OCI-LY7 (cell line): ENCODE data around the gene SCT. TPM values are rescaled to one million over a fixed set of nuclear protein-coding genes. Genes with fewer than 3 reads are reported as not detected.

Experiments
- BruUV-seq: library from RNA; stranded (reverse); fragments of 400-500 nt; replicated peaks from 2 replicates; lab custom pipeline; 2021; lab: Mats Ljungman, UMichigan
- CTCF ChIA-PET: fragments of 300-600 bp; sonication (Branson Sonifier 250); formaldehyde crosslinking; loops from one replicate; lab custom pipeline; 2022; ENCODE audit warnings: antibody characterized with exemption; ENCODE audit not compliant: unreplicated experiment; lab: Charles Lee
- POLR2A ChIA-PET: fragments of 300-600 bp; sonication (Branson Sonifier 250); formaldehyde crosslinking; loops from one replicate; lab custom pipeline; 2022; ENCODE audit warnings: antibody characterized with exemption; lab: Charles Lee
- DNase-seq: peaks from one replicate; pipeline ENCODE4 v3.0.0-alpha.2; 2015; ENCODE audit warnings: low spot score
- H2AFZ ChIP-seq: fragments of 200-600 bp; sonication (generic), shearing (Covaris generic); 2 replicates; pipeline ENCODE4 v1.6.1; 2014; ENCODE audit warnings: mild to moderate bottlenecking, antibody characterized with exemption, low read length, moderate library complexity
- H3K27ac ChIP-seq: fragments of 200-600 bp; sonication (generic); 2 replicates; pipeline ENCODE4 v1.5.1; 2014; ENCODE audit warnings: mixed run types, low read depth, mild to moderate bottlenecking, moderate library complexity, low read length, inconsistent platforms; ENCODE audit not compliant: poor library complexity, severe bottlenecking
- H3K36me3 ChIP-seq: fragments of 200-600 bp; sonication (generic); 2 replicates; pipeline ENCODE4 v1.6.1; 2014; ENCODE audit warnings: mild to moderate bottlenecking, antibody characterized with exemption, low read length, moderate library complexity, mixed read lengths; ENCODE audit not compliant: insufficient read depth
- H3K4me1 ChIP-seq: fragments of 200-600 bp; sonication (generic); 2 replicates; pipeline ENCODE4 v1.5.1; 2014; ENCODE audit warnings: mild to moderate bottlenecking, low read length; ENCODE audit not compliant: insufficient read depth, poor library complexity, severe bottlenecking
- H3K4me2 ChIP-seq: fragments of 200-600 bp; sonication (generic); 2 replicates; pipeline ENCODE4 v1.6.1; 2014; ENCODE audit warnings: mild to moderate bottlenecking, low read length
- H3K4me3 ChIP-seq: fragments of 200-600 bp; sonication (generic); 2 replicates; pipeline ENCODE4 v1.5.1; 2014; ENCODE audit warnings: mild to moderate bottlenecking, low read depth, low read length; ENCODE audit not compliant: poor library complexity, severe bottlenecking
- H3K79me2 ChIP-seq: fragments of 200-600 bp; sonication (generic); 2 replicates; pipeline ENCODE4 v1.6.1; 2016; ENCODE audit warnings: low read depth, mild to moderate bottlenecking, low read length, moderate library complexity, mixed read lengths; ENCODE audit not compliant: insufficient read depth
- H3K9me2 ChIP-seq: fragments of 200-600 bp; sonication (generic); 2 replicates; pipeline ENCODE4 v1.6.1; 2016; ENCODE audit warnings: mild to moderate bottlenecking, low read length, mixed read lengths; ENCODE audit not compliant: insufficient read depth
- H3K9me3 ChIP-seq: fragments of 200-600 bp; sonication (generic); 2 replicates; pipeline ENCODE4 v1.6.1; 2014; ENCODE audit warnings: mild to moderate bottlenecking, mixed run types, low read length, mixed read lengths
- H4K20me1 ChIP-seq: fragments of 200-600 bp; sonication (generic); 2 replicates; pipeline ENCODE4 v1.6.1; 2014; ENCODE audit warnings: mild to moderate bottlenecking, antibody characterized with exemption, low read length, moderate library complexity, mixed read lengths; ENCODE audit not compliant: insufficient read depth
- EZH2phosphoT487 ChIP-seq: fragments of 200-600 bp; sonication (generic); IDR thresholded peaks from 2 replicates; pipeline ENCODE4 v1.6.1; 2018; ENCODE audit warnings: low read depth, borderline replicate concordance, mild to moderate bottlenecking, mixed run types, antibody characterized with exemption, low read length, moderate library complexity, mixed read lengths
- intact Hi-C: fragments of 100-400 bp; cut with micrococcal nuclease; formaldehyde crosslinking; loops from one replicate; pipeline ENCODE4 v1.10.0; 2022; ENCODE audit not compliant: unreplicated experiment
- total RNA-seq, 2 experiments: library from RNA; depleted of rRNA in 1 of 2; stranded (reverse); fragments of >200 nt in 1 of 2; shearing (Covaris generic) in 1 of 2; gene quantifications; 2 replicates each; pipeline ENCODE4 v1.2.3, GENCODE V29; 2014 to 2022
- TF ChIP-seq, protein P1 (sequence below): fragments of 200-600 bp; sonication (generic); conservative IDR thresholded peaks from 2 replicates; pipeline ENCODE4 v1.5.1; 2014; ENCODE audit warnings: mild to moderate bottlenecking, antibody characterized with exemption, low read length, moderate library complexity, mixed read lengths

SCT gene
- total RNA-seq, 2 experiments from 2014 or later, result not detected

DNA sequence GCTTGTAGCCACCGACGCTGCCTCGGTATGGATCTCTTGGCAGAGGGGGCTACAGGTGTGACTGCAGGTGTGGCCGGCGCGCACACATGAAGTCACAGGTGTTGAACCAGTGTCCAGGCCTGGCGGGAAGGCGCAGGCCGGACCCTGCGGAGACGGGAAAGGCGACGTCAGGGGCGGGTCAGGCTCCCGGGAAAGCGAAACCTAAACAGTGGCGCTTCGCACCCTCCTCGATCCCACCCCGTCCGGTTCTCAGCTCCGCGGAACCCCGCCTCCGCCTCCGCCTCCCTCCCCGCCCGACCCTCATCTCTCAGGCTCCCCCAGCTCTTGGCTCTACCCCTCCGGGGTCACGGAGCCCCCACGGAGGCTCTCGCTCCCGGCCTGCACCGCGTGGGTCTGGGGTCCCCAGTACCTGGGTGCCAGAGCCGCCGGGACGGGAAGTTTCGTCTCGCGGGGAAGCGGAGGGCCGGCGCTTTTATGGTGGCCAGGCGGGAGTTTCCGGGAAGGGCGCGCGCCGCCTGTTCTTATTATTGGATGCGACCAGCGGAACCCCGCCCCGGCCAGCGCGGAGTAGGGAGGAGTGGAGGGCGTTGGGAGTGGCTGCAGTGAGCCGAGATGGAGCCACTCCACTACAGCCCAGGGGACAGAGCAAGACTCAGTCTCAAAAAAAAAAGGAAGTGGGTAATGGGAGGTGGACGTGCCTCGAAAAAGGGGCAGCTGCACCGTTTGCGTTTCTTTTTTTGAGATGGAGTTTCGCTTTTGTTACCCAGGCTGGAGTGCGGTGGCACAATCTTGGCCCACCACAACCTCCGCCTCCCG is 11.3 kb downstream of the SCT start, which contains the start of gene IRF7:
IRF7 (minus strand) TSS at position 447 of the 816 bp plus-strand sequence. CDS start 586 bp downstream, outside the sequence.
- intact Hi-C loops, result loop anchor here (5.0 kb wide), 1 partner anchor 38 kb away; the partner anchor contains the start of gene PHRF1
- Histone ChIP-seq H3K27ac (peak within 1 kb of the TSS; percentile 59), H3K4me2 (peak within 1 kb of the TSS; percentile 70), H3K36me3 (peaks cover 27% of the 10 kb centered on the region), H3K4me3 (peak within 1 kb of the TSS; percentile 65), H3K9me2 (no peaks in the 10 kb centered on the region), H3K9me3 (no peaks in the 10 kb centered on the region), H2AFZ (no peak within 1 kb of the TSS; the same call in 1 of the 2 replicates), H3K79me2 (no peaks in the 10 kb centered on the region), H3K4me1 (peaks cover 19% of the 10 kb centered on the region), H4K20me1 (0 out of 2 replicates have a peak, but pooled peaks cover 3% of the 10 kb centered on the region)
- peak; percentile 91 for DNase-seq
- no peak for TF ChIP-seq EZH2phosphoT487
- TF ChIP-seq, protein P1, sequence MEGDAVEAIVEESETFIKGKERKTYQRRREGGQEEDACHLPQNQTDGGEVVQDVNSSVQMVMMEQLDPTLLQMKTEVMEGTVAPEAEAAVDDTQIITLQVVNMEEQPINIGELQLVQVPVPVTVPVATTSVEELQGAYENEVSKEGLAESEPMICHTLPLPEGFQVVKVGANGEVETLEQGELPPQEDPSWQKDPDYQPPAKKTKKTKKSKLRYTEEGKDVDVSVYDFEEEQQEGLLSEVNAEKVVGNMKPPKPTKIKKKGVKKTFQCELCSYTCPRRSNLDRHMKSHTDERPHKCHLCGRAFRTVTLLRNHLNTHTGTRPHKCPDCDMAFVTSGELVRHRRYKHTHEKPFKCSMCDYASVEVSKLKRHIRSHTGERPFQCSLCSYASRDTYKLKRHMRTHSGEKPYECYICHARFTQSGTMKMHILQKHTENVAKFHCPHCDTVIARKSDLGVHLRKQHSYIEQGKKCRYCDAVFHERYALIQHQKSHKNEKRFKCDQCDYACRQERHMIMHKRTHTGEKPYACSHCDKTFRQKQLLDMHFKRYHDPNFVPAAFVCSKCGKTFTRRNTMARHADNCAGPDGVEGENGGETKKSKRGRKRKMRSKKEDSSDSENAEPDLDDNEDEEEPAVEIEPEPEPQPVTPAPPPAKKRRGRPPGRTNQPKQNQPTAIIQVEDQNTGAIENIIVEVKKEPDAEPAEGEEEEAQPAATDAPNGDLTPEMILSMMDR, result no peak
- BruUV-seq, result no TSS peak
- CTCF ChIA-PET, result no interaction called here
- POLR2A ChIA-PET, result interaction anchor here (0.6 kb wide), 2 partner anchors 150 to 835 kb away, joined by 3 to 4 read pairs; no protein-coding TSS in a partner anchor

- TF ChIP-seq, protein P1, result no peak
- no peak for TF ChIP-seq EZH2phosphoT487
- no peaks in the 10 kb centered on the region for H3K79me2 ChIP-seq
- H3K27ac ChIP-seq, result peak overlapping the region; percentile 59
- no peaks in the 10 kb centered on the region for H3K9me2 ChIP-seq
- H3K9me3 ChIP-seq, result no peaks in the 10 kb centered on the region
- CTCF ChIA-PET, result no interaction called here
- H3K4me1 ChIP-seq, result peaks cover 19% of the 10 kb centered on the region
- no peak overlapping the region for H2AFZ ChIP-seq
- no TSS peak for BruUV-seq
- peaks cover 35% of the 10 kb centered on the region for H3K36me3 ChIP-seq
- H3K4me2 ChIP-seq, result peak overlapping the region; percentile 70
- POLR2A ChIA-PET, result interaction anchor here (0.6 kb wide), 1 partner anchor 149 kb away, joined by 4 read pairs; no protein-coding TSS in a partner anchor
- 0 out of 2 replicates have a peak, but pooled peaks cover 3% of the 10 kb centered on the region for H4K20me1 ChIP-seq
- DNase-seq, result no peak
- intact Hi-C loops, result loop anchor here (5.0 kb wide), 1 partner anchor 38 kb away; the partner anchor contains the start of gene PHRF1
- H3K4me3 ChIP-seq, result peak overlapping the region; percentile 65
These were observed 12.1 kb downstream of the SCT start for GRCh38 chr11:614623-615503.
